Suprapubic skin (tissue), 4 donors: ENCODE measurements around the gene RETREG2. TPM values are rescaled to one million over a fixed set of nuclear protein-coding genes. Genes with fewer than 3 reads are reported as not detected.

Experiments
- DNase-seq, 2 donors: peaks; one replicate each; pipeline ENCODE4 v3.0.0-alpha.2; 2019; ENCODE audit warnings: low spot score in 2 of 2
- H3K27ac ChIP-seq: fragments of 200-600 bp; sonication (generic); one replicate; pipeline ENCODE4 v1.5.1; 2019
- H3K27me3 ChIP-seq: fragments of 200-600 bp; sonication (generic); one replicate; pipeline ENCODE4 v1.5.1; 2019
- H3K36me3 ChIP-seq: fragments of 200-600 bp; sonication (generic); one replicate; pipeline ENCODE4 v1.5.1; 2019
- H3K4me1 ChIP-seq: fragments of 200-600 bp; sonication (generic); one replicate; pipeline ENCODE4 v1.5.1; 2019
- H3K4me3 ChIP-seq: fragments of 200-600 bp; sonication (generic); one replicate; pipeline ENCODE4 v1.5.1; 2019; ENCODE audit warnings: mild to moderate bottlenecking
- H3K9me3 ChIP-seq: fragments of 200-600 bp; sonication (generic); one replicate; pipeline ENCODE4 v1.5.1; 2019
- CTCF ChIP-seq, 2 donors: fragments of 200-600 bp in 1 of 2; fragments of 450-650 bp in 1 of 2; sonication (generic) in 1 of 2; IDR thresholded peaks; one replicate each; pipeline ENCODE4 v1.5.1; 2016 to 2019; ENCODE audit warnings: antibody characterized with exemption in 2 of 2, mild to moderate bottlenecking in 1 of 2, moderate library complexity in 1 of 2
- EP300 ChIP-seq: sonication (generic); formaldehyde crosslinking; IDR thresholded peaks from one replicate; pipeline ENCODE4 v1.6.1; 2017; ENCODE audit warnings: antibody characterized with exemption
- POLR2A ChIP-seq, 2 donors: fragments of 450-650 bp; IDR thresholded peaks; one replicate each; pipeline ENCODE4 v1.6.1; 2017; ENCODE audit warnings: antibody characterized with exemption in 2 of 2, mild to moderate bottlenecking in 2 of 2, moderate library complexity in 2 of 2
- POLR2AphosphoS5 ChIP-seq, 3 donors: sonication (generic); formaldehyde crosslinking; IDR thresholded peaks; one replicate each; pipeline ENCODE4 v1.6.1; 2017; ENCODE audit warnings: antibody characterized with exemption in 3 of 3
- WGBS: methylation state at CpG from one replicate; pipeline ENCODE4 v1.1.5; 2018; 5-methylcytosine and 5-hydroxymethylcytosine counted together
- total RNA-seq, 4 donors: library from RNA; depleted of rRNA; stranded (reverse); fragments of >200 nt; gene quantifications; one replicate each; pipeline ENCODE4 v1.1.0, GENCODE V29; 2016

RETREG2 gene
- total RNA-seq, 4 donors from 2014 or later, result 61.0 to 106 (median 91.9) TPM

DNA sequence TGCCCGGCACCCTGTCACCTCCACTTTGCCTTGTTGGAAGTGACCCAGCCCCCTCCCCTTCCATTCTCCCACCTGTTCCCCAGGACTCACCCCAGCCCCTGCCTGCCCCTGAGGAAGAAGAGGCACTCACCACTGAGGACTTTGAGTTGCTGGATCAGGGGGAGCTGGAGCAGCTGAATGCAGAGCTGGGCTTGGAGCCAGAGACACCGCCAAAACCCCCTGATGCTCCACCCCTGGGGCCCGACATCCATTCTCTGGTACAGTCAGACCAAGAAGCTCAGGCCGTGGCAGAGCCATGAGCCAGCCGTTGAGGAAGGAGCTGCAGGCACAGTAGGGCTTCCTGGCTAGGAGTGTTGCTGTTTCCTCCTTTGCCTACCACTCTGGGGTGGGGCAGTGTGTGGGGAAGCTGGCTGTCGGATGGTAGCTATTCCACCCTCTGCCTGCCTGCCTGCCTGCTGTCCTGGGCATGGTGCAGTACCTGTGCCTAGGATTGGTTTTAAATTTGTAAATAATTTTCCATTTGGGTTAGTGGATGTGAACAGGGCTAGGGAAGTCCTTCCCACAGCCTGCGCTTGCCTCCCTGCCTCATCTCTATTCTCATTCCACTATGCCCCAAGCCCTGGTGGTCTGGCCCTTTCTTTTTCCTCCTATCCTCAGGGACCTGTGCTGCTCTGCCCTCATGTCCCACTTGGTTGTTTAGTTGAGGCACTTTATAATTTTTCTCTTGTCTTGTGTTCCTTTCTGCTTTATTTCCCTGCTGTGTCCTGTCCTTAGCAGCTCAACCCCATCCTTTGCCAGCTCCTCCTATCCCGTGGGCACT, 4.5 kb downstream of the RETREG2 start:
- no peak overlapping the region for H3K4me3 ChIP-seq
- H3K27me3 ChIP-seq, result no peaks in the 10 kb centered on the region
- 73% methylated on average over 7 of the region's 8 CpGs for WGBS
- TF ChIP-seq EP300, result no peak
- no peak for TF ChIP-seq POLR2A (IDR thresholded peaks at IDR 0.05)
- TF ChIP-seq POLR2AphosphoS5 (IDR thresholded peaks at IDR 0.05), result no peak
- TF ChIP-seq CTCF (IDR thresholded peaks at IDR 0.05), result no peak
- H3K4me1 ChIP-seq, result peaks cover 18% of the 10 kb centered on the region
- H3K9me3 ChIP-seq, result no peaks in the 10 kb centered on the region
- H3K36me3 ChIP-seq, result peaks cover 54% of the 10 kb centered on the region
- H3K27ac ChIP-seq, result no peak overlapping the region
- peak in 1 of 2 donors; percentile 57 for DNase-seq

DNA sequence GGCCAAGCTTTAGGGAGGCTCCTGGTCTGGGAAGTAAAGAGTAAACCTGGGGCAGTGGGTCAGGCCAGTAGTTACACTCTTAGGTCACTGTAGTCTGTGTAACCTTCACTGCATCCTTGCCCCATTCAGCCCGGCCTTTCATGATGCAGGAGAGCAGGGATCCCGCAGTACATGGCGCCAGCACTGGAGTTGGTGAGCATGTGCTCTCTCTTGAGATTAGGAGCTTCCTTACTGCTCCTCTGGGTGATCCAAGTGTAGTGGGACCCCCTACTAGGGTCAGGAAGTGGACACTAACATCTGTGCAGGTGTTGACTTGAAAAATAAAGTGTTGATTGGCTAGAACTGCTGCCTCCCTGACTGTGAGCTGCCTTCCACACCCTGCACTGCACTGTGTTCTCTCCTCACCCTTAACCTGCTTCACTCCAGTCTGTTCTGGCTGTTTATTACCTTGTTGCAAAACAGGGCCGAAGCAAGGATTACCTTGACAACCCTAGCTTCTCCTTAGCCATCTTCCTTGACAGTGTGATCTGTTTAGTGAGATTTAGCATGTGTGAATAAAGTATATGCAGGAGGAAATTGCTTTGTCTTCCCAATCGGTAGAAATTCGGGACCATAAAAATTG, 5.2 kb downstream of the RETREG2 start:
- Histone ChIP-seq H3K27ac (no peak overlapping the region), H3K36me3 (peaks cover 54% of the 10 kb centered on the region), H3K4me1 (peaks cover 18% of the 10 kb centered on the region), H3K4me3 (no peak overlapping the region), H3K9me3 (no peaks in the 10 kb centered on the region), H3K27me3 (no peaks in the 10 kb centered on the region)
- TF ChIP-seq CTCF (IDR thresholded peaks at IDR 0.05) (no peak), POLR2A (IDR thresholded peaks at IDR 0.05) (no peak), EP300 (no peak), POLR2AphosphoS5 (IDR thresholded peaks at IDR 0.05) (no peak)
- WGBS, result 91% methylated on average over 6 of the region's 6 CpGs
- peak in 1 of 2 donors; percentile 37 for DNase-seq

- DNase-seq, result peak in 1 of 2 donors; percentile 2
- H3K4me1 ChIP-seq, result peaks cover 11% of the 10 kb centered on the region
- H3K9me3 ChIP-seq, result no peaks in the 10 kb centered on the region
- no peaks in the 10 kb centered on the region for H3K27me3 ChIP-seq
- no peak for TF ChIP-seq CTCF (IDR thresholded peaks at IDR 0.05)
- no peak for TF ChIP-seq POLR2AphosphoS5 (IDR thresholded peaks at IDR 0.05)
- no peak for TF ChIP-seq EP300
- TF ChIP-seq POLR2A (IDR thresholded peaks at IDR 0.05), result no peak
- 88% methylated on average over 2 of the region's 2 CpGs for WGBS
- no peak overlapping the region for H3K4me3 ChIP-seq
- peaks cover 54% of the 10 kb centered on the region for H3K36me3 ChIP-seq
- H3K27ac ChIP-seq, result no peak overlapping the region
These were observed 6.0 kb downstream of the RETREG2 start for GRCh38 chr2:219184121-219184520.

DNA sequence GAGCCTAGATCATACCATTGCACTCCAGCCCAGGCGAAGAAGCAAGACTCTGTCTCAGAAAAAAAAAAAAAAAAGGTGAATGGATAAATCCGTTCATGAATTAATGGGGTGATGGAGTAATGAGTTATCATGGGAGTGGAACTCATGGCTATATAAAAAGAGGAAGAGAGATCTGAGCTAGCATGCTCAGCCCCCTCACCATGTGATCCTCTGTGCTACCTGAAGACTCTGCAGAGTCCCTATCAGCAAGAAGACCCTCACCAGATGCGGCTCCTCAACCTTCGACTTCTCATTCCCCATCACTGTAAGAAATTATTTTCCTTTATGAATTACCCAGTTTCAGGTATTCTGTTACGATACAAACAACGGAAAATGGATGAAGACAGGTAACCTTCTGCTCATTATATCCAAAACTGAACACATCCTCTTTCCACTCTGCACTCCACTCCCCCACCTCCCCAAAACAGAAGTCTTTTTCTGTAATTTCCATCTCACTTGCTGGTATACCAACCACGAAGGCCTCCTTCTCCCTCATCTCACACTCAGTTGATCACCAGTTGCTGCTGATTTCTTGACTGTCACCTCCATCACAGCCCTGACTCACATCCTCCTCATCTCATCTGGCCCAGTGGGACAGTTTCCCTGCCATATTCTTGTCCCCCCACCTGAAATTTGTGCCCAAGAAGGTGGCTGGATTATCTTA, 8.8 kb downstream of the RETREG2 start:
- TF ChIP-seq EP300, result no peak
- TF ChIP-seq CTCF (IDR thresholded peaks at IDR 0.05), result no peak
- no peak for TF ChIP-seq POLR2A (IDR thresholded peaks at IDR 0.05)
- no peak for TF ChIP-seq POLR2AphosphoS5 (IDR thresholded peaks at IDR 0.05)
- no peaks in the 10 kb centered on the region for H3K4me1 ChIP-seq
- peaks cover 28% of the 10 kb centered on the region for H3K36me3 ChIP-seq
- WGBS, result 85% methylated on average over 7 of the region's 7 CpGs
- H3K4me3 ChIP-seq, result no peak overlapping the region
- H3K27ac ChIP-seq, result no peak overlapping the region
- H3K9me3 ChIP-seq, result no peaks in the 10 kb centered on the region
- no peaks in the 10 kb centered on the region for H3K27me3 ChIP-seq
- peak in 1 of 2 donors; percentile 6 for DNase-seq

DNA sequence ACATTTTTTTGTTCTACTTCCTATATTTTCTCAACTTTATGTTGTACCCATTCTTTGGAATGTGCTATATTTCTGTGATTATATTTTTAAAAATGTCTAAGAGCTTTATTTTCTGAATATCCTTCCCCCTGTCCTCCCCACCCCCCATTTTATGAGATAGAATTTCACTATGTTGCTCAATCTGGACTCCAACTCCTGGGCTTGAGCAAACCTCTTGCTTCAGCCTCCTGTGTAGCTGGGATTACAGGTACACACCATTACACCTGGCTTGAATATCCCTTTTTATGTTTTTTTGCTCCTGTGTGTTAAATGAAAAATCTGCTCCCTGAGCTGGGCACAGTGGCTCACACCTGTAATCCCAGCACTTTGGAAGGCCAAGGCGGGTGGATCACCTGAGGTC, 19.3 kb downstream of the RETREG2 start:
- Histone ChIP-seq H3K36me3 (no peaks in the 10 kb centered on the region), H3K27me3 (peaks cover 5% of the 10 kb centered on the region), H3K27ac (no peak overlapping the region), H3K4me3 (no peak overlapping the region), H3K4me1 (no peaks in the 10 kb centered on the region), H3K9me3 (no peaks in the 10 kb centered on the region)
- no peak for TF ChIP-seq EP300
- no peak for TF ChIP-seq CTCF (IDR thresholded peaks at IDR 0.05)
- TF ChIP-seq POLR2AphosphoS5 (IDR thresholded peaks at IDR 0.05), result no peak
- TF ChIP-seq POLR2A (IDR thresholded peaks at IDR 0.05), result no peak
- DNase-seq, result peak in 1 of 2 donors; percentile 5
- 94% methylated on average over 1 of the region's 1 CpG for WGBS
